GM10248 (cell line): Measurements from ENCODE around the gene NAV3.

Source experiments
- CTCF ChIA-PET: fragments of 300-600 bp; sonication (Branson Sonifier 250); formaldehyde crosslinking; extraction: SDS; loops from one replicate; lab custom pipeline; 2021; ENCODE audit warnings: antibody characterized with exemption; lab: Yijun Ruan, JAX
- POLR2A ChIA-PET: fragments of 350-650 bp; sonication (Branson Sonifier 250); formaldehyde crosslinking; extraction: SDS; loops from one replicate; lab custom pipeline; 2020; ENCODE audit warnings: antibody characterized with exemption; lab: Yijun Ruan, JAX
- DNase-seq: peaks from one replicate; pipeline ENCODE4 v3.0.0; 2012; ENCODE audit errors: extremely low spot score
- CTCF ChIP-seq: IDR thresholded peaks from 2 replicates; pipeline ENCODE4 v1.5.1; 2012; ENCODE audit warnings: mild to moderate bottlenecking, low read depth; ENCODE audit errors: extremely low read depth, missing control alignments, control extremely low read depth

The NAV3 gene

DNA sequence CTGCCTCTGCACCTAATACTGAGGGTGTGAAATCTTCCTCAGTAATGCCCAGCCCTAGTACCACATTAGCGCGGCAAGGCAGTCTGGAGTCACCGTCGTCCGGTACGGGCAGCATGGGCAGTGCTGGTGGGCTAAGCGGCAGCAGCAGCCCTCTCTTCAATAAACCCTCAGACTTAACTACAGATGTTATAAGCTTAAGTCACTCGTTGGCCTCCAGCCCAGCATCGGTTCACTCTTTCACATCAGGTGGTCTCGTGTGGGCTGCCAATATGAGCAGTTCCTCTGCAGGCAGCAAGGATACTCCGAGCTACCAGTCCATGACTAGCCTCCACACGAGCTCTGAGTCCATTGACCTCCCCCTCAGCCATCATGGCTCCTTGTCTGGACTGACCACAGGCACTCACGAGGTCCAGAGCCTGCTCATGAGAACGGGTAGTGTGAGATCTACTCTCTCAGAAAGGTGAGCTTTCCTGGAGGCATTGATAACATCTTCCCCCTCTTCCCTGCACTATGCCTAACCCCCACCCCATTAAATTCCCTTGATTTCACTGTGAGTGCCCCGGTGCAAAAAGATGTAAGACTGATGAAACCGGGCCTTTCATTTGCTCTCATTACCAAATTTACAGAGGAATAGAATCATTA is 291.4 kb downstream of the NAV3 start:
- DNase-seq, result no peak
- no peak for TF ChIP-seq CTCF
- POLR2A ChIA-PET, result no interaction called here
- CTCF ChIA-PET, result interaction anchor here (0.9 to 1.8 kb wide), 3 partner anchors 10 to 123 kb away, joined by 3 to 4 read pairs (median 4); no protein-coding TSS in a partner anchor

DNA sequence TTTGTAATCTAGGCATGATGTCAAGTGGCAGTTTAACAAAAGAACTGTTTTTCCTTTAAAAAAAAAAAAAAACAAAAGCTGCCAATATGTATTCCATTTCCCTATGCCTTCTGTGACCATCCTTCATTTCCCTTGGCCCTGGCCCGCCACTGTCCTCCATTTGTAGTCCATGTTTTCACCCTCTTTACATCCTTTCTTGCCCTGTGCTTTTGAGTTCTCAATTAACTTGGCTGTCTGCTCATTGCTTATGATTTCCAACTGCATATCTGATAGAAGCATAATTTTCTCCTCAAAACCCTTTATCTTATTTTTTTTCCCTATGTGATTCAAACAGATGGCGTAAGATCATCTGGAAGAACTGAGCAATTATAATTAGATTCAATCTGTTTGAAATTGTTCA is 297.5 kb downstream of the NAV3 start:
- CTCF ChIA-PET, result no interaction called here

GRCh38 chr12:78143717-78144116 is 313.0 kb downstream of the NAV3 start:
- ChIA-PET POLR2A (no interaction called here), CTCF (no interaction called here)
- no peak for TF ChIP-seq CTCF
- no peak for DNase-seq

More for the DNA sequence above, 297.5 kb downstream of the NAV3 start:
- DNase-seq, result no peak
- POLR2A ChIA-PET, result no interaction called here
- TF ChIP-seq CTCF, result no peak

- no peak for DNase-seq
- TF ChIP-seq CTCF, result no peak
- CTCF ChIA-PET, result interaction anchor here (1.0 to 2.1 kb wide), 2 partner anchors 11 to 47 kb away, joined by 5 read pairs; no protein-coding TSS in a partner anchor
- POLR2A ChIA-PET, result no interaction called here
These were observed 314.7 kb downstream of the NAV3 start for GRCh38 chr12:78145398-78145797.

GRCh38 chr12:78146365-78146772 is 315.7 kb downstream of the NAV3 start:
- TF ChIP-seq CTCF, result peak; percentile 74
- DNase-seq, result peak; percentile 11
- ChIA-PET CTCF (interaction anchor here (0.7 to 2.1 kb wide), 11 partner anchors 9 to 1590 kb away, joined by 3 to 8 read pairs (median 4); no protein-coding TSS in a partner anchor), POLR2A (no interaction called here)

DNA sequence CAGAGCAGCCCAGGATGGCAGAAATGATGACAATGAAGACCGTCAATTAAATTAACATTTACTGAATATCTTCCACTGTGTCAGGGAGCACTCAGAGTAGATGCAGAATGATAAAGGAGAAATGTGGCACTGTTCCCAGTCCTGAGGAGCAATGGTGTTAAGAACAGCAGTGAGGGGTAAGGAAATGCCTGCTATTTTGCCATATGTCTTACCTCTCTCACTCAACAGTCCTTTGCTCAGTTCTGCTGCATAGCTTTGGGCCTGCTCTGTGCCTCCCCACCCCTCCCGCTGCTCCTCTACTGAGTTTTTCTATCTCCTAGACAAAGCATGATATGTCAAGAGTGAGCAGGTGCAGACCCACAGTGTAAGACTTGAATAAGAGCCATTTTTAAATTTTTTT is 318.8 kb downstream of the NAV3 start:
- ChIA-PET POLR2A (no interaction called here), CTCF (no interaction called here)
- no peak for TF ChIP-seq CTCF
- DNase-seq, result no peak
